Measurements from ENCODE around the gene PRSS57.

PRSS57 gene

DNA sequence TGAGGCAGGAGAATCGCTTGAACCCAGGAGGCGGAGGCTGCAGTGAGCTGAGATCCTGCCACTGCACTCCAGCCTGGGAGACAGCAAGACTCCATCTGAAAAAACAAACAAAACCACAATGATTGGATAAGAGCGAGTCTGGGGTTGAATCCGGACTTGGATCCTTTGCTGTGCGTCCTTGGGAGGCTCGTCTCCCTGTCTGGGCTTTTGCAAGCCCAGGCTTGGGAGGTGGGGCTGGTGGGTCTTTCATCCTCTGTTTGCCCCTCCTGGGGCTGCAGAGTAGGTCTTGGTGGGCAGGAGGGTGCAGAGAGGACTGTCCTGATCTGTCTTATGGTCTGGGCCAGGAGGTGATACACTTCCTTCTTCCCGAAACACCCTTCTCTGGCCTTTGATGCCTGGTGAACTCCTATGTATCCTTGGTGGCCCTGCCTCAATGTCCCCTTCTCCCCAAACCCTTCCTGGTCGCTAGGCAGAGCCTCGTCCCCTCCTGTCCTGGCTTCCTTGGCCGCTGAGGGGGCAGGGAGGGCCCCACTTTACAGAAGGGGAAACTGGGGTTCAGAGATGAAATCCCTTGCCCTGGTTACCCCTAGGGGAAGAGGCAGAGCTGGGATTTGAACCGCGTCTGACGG is 30.3 kb upstream of the PRSS57 start:
- intact Hi-C loops (cut with DNase I) = no loop called here
- DNase-seq = no peak

DNA sequence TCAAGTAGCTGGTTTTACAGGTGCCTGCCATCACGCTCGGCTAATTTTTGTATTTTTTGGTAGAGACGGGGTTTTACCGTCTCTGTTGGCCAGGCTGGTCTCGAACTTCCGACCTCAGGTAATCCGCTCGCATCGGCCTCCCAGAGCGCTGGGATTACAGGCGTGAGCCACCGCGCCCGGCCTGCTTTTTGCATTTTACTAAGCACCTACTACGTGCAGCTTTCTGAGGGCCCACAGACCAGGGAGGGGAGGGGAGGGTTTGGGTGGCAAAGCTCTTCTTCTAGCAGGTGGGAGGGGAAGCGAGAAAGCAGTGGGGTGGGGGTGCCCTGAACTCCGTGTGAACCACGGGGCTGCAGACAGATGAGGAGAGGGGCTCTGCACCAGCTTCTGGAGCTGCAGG is 28.5 kb upstream of the PRSS57 start:
- intact Hi-C loops (cut with DNase I) = no loop called here
- DNase-seq = no peak

DNA sequence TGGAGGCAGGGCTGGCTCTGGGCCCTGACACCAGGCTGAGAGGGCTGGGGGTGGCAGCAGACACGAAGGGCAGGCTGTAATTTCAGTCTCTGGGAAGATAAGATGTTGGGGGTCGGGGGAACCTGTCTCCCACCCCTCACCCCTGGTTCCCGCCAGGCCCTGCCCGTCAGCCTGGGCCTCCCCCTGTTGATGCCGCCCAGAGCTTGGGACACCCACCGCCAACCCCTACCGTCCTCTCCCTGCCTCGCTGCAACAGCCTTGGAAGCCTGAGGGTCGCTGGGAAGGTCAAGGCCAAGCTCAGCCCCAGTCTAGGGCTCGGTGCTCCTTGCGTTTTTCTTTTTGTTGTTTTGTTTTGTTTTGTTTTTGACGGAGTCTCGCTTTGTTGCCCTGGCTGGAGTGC is 28.0 kb upstream of the PRSS57 start:
- DNase-seq = no peak
- intact Hi-C loops (cut with DNase I) = no loop called here

DNA sequence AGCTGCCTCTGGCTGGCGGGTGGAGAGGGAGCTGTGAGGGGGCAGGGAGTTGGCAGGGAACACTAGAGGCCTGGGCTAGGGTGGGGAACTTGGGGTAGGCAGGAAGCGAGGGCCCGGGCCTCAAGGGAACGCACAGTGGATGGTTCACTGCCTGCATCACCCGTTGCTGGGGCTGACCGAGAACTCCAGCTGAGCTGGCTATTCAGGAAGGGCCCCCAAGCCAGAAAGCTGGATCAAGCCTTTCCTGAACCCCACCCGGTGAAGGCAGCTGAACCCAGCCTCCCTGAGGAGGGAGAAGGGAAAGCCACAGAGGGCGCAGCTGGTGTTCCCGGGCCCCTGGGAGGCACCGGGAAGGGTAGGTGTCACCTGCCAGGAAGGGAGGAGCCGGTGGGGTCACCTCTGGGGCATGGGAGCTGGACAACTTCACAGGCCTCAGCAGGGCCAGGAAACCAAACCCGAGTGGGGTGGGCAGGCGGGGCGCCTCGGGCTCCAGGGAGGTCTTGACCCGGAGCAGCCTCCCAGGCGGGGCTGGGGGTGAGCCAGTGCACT is 27.4 kb upstream of the PRSS57 start:
- DNase-seq = no peak
- intact Hi-C loops (cut with DNase I) = no loop called here

DNA sequence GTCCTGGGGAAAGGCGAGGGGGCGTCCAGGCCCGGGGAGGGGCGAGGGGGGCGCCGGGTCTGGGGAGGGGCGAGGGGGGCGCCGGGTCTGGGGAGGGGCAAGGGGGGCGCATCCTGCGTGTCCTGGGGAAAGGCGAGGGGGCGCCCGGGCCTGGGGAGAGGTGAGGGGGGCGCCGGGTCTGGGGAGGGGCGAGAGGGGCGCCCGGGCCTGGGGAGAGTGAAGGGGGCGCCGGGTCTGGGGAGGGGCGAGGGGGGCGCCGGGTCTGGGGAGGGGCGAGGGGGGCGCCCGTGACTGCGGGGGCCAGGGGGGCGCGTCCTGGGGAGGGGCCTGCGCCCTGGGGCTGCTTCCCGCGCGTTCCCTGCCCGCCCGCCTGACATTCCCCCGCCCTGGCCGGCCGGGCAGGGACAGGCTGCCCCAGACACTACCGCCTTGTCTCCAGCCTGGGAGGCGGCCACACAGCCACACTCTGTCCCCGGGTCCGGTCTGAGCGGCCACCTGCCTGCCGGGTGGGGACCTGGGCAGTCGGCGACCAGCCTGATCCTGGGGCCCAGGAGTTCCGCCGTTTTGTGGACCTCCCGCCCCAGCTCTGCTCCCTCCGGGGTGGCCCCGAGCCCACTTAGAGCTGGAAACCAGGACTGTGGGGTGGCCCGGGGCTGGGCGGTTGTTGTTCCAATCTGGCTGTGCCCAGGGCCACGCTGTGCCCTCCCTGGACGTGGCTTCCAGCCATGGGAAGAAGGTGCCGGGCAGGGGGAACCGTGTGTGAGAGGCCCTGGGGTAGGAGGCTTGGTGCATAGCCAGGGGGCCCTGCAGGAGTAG is 25.3 kb upstream of the PRSS57 start:
- DNase-seq = peak; percentile 61 to 96 (median 74)

DNA sequence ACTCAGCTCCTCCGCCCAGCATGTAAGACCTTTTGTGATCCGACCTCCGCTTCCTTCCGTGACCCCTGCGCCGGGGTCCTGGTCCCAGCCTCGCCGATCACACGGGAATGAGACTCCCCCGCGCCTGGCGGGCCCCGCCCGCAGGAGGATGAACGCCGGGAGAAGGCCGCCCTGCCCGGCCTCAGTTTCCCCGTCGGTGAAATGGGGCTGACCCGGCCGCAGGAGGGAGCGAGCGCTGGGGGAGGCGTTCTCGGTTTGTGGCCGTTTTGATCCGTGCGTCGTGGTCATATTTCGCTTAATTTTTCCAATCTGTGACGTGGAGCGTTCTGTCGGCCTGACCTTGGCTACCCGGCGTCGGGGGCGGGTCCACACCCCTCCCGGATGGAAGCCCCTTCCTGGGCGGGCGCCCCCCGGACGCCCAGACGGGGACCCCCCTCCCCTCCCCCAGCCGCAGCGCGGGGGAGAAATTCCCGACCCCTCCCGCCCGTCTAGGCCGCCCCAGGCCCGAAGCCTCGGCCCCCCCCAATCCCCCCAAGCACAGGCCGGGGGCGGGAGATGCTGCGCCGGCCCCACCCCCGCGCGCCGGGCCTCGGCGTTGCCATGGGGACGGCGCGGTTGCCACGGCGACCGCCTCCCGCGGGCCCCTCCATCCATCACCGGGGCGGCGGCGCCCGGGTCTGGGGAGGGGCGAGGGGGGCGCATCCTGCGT is 24.5 kb upstream of the PRSS57 start:
- intact Hi-C loops (cut with DNase I) = no loop called here
- DNase-seq = peak in 9 of 10 donors; percentile 37 to 95 (median 63)

More for the DNA sequence above, 25.3 kb upstream of the PRSS57 start:
- intact Hi-C loops (cut with DNase I) = no loop called here

DNA sequence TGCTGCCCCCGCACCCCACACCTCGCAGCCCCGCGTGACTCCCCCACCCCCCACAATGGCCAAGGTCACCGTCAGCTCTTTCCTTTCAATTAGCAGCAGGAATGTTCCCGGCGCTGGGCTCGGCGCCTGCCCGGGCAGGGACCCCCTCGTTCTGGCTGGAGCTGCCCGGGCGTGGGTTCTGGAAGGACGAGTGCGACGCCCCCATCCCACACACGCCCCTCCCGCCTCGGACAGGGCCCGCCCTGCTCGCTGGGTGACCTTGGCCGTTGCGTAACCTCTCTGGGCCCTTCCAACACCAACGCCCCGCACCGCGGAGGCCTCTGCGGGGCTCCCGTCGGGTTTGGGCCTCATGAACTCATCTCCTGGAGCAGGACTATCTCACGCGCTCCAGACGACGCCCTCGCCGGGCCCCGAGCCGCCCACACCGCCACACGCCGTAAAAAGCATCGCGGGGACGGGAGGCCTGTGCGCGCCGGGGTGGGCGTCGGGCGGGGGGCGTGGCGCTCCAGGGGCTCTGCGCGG is 23.8 kb upstream of the PRSS57 start:
- peak in 7 of 10 donors; percentile 46 to 91 (median 50) for DNase-seq
- intact Hi-C loops (cut with DNase I) = no loop called here

DNA sequence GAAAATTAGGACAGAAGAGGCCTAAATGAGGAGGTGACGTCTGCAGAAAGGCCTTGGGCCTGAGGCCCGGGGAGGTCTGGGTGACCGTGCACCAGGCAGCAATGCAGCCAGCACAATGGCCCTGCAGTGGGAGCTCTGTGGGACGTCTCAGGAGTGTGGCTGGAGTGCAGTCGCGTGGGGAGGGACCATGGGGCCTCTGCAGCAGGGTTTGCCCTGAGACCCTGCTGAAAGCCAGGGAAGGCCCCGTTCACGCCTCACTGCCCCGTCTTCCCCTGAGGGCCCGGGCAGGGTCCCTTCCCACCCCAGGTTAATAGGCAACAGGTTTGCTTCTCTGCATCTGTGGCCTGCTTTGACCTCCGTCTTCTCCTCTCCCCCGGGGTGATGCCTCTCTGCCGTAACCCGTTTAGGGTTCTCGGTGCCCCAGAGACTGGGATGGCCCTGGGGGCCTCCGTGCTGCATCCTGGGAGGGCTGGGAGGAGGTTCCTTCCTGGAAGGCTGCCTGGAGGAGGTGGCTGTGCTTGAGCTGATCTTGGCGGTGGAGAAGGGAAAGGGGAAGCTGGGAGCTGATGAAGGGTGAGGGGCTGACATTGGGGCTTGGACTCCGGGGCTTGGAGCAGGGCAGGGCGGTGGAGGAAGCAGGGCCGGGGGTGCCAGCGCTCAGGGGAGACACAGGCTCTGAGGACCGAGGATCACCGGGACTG is 23.1 kb upstream of the PRSS57 start:
- intact Hi-C loops (cut with DNase I) = no loop called here
- peak in 1 of 10 donors; percentile 11 for DNase-seq

DNA sequence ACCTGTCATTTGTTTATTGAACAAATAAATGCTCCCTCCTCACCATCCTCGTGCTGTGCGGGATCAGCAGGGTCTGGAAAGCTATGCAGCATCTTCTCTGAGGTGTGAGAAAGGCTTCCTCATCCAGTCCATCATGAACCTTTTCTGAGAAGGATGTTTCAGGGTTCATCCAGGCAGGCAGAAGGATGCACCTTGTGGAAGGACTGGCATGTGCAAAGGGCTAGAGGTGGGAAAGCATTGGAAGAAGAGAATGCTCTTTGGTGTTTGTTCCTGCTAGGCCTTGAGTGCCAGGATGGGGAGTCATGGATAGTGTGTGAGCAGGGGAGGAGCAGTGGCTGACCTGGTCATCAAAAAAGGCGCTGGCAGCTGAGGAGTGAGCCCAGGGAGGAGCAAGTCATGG is 20.1 kb upstream of the PRSS57 start:
- intact Hi-C loops (cut with DNase I) = no loop called here
- DNase-seq = no peak

DNA sequence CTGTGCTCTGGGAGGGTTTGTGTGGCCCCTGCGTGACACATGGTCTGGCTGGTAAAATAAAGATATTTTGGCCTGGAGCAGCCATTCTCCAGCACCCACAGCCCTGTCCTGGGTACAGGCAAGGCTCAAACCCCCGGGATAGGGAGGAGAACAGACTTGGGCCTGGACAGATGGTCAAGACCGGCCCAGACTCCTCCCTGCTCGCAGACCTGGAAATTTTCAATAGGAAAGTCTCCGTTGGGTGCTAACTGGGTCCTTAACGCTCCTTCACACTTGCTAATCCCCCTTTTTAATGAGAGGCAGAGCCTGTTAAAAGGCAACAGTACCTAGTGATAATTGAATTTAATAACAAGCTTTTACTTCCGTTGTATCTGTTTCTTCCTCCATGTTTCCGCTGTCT is 16.0 kb upstream of the PRSS57 start:
- DNase-seq = no peak
- intact Hi-C loops (cut with DNase I) = no loop called here

DNA sequence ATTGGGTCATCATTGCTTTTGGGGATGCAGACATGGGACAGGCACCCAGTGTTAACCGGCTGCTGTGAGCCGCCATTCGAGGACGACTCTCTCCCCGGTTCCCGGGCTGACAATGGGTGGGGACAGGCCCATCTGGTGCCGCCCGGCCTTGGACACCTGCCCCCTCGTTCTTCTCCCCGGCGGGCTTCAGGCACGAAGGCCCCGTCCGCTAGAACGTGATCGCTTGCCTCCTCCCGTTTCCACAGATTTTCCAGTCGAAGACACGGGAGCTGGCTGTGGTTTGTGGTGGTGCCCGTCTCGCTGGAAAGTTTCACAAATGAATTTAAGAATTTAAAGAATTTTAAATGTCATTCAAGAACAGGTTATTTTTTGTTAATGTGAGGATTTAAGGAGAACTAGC is 15.5 kb upstream of the PRSS57 start:
- no peak for DNase-seq
- intact Hi-C loops (cut with DNase I) = no loop called here

DNA sequence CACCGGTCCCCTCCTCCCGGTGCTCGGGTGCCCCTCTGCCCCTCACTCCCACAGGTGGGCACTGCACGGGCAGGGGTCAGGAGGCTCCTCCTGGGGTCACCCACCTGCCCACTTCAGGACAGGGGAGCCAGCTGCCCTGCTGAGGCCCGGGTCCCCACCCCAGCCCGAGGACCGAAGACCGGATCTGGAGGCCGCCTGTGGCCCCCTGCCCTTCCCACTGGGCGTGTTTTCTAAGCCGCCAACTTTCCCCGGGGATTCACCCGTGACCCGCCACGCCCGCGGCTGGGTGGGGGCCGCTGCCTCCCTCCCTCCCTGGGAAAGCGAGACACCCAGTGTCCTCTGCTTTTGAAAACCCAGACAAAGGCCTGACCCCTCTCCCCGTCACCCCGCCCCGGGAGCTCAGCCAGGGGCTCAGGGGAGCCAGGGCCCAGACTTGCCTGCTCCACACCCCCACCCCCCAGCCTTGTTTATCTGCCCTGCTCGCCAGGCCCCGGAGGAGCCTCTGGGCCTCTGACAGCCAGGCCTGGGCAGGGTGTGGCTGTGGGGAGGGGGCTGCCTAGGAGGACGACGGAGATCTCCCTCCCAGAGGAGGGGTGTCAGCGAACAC is 14.8 kb upstream of the PRSS57 start:
- intact Hi-C loops (cut with DNase I) = no loop called here
- no peak for DNase-seq

DNA sequence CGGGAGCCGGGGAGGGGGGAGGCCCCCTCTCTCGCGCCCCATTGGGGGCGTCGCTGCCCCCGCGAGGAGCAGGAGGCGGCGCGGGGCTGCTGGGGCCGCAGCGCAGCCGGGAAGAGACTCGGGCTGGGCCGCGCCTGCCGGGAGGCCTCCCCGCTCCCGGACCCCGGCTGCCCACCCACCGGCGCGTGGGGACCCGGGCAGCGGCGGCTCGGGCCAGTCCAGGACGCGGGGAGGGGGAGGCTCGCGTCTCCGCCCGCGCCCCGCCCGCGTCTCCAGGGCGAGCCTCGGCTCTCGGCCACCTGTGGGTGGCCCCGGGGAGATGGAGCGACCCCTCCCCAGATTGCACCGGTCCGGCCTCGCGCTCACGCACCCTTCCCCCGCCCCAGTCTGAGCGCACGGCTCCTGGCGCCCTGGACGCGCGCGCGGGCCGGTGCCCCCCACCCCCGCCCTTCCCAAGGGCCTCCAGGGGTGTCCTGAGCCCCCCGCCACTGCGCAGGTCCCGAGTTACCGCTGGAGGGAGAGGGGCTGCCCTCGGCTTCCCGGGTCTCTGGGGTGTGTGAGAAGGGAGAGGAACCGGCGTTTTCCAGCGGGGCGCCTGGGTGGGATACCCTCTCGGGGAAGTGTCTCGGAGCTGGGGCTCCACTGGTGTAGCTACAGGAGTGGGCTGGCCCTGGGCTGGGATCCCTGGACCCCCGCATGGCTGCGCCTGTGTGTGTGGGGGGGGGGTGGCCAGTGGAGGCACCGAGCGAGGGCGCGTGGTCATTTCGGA is 14.1 kb upstream of the PRSS57 start:
- no peak for DNase-seq
- intact Hi-C loops (cut with DNase I) = no loop called here

DNA sequence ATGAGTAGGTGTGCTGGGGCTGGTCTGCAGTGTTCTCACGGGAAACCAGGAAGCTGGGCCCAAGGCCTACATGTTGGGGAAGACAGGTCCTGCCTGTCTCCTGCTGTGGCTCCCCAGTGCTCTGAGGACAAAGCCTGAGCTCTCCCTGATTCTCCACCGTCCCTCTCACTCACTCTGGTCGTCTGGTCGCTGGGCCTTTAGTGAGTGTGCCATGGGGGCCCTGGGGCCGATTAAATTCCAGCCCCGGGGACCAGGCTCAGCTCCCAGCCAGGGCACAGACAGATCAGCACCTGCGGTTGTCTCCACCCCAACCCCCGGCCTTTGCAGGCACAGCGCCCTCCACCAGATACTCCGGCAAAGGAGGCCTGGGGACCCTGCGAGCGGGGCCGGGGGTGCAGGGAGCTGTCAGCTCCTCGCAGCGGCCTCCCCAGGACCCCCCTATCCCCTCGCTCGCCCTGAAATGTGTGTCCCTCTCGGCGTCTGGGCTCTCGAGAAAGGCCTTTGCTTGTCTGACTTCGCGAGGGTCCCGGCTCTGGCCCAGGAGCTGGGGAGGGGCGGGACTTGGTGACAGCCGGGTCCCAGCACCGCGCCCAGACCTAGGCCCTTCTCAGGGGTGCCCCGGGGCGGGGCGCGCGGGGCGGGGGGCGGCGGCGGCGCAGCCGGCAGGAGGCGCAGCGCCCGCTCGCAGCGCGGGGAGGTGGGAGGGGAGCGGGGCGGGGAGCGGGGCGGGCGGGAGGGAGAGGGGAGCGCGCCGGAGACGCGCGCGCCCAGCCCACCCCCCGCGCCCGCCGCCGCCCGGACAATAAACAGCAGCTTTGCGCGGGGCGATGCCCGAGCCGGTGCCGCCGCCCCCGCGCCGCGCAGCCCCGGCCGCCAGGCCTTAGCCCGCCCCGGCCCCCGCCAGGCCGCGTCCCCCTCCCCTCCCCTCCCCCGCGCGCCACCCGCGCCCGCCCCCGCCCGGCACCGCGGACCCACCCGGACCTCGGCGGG is 13.2 kb upstream of the PRSS57 start, which contains the start of gene PALM:
Gene PALM, plus strand, starts transcription at position 782 of the 990 bp plus-strand sequence. CDS start 212 bp downstream, outside the sequence.
- intact Hi-C loops (cut with DNase I) = no loop called here
- peak in 2 of 10 donors; percentile 35 to 47 for DNase-seq

DNA sequence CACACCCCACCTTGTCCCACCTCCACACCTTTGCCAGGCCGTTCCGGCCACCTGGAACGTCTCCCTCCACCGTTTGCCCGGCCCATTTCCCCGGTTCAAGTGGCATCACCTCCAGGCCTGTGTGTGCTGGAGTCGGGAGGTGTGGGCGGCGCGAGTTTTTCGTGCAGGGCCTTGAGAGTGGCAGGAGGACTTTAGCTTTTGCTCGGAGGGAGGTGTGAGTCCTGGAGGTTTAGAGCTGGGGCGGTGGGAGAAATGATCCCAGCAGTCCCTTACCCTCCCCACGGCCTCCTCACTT is 9.1 kb upstream of the PRSS57 start:
- intact Hi-C loops (cut with DNase I) = no loop called here
- no peak for DNase-seq

DNA sequence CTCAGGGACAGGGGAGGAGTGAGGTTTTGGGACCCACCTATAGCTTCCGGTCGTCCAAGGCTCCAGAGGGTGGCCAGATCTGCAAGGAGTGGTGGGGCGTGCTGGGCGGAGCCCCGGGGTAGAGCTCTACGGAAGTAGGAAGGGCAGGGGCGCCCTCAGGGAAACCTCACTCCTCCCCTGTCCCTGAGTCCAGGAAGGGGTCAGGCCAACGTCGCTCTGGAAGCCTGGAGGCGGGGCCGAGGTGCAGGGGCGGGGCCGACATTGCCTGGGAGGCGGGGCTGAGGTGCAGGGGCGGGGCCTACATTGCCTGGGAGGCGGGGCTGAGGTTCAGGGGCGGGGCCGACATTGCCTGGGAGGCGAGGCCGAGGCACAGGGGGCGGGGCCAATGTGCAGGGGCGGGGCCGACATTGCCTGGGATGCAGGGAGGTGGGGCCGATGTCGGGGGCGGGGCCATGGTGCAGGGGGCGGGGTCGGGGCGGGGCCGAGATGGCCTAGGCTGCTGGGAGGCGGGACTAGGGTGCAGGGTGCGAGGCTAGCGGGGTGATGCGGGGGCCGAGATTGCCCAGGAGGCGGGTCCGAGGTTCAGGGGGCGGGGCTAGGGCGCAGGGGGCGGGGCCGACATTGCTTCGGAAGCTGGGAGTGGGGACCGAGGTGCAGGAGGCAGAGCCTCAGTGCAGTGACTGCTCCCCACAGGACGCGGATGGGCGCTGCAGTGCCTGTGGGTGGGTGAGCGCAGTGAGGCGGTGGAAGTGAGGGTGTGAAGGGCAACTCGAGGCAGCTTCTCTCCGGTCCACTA is 8.6 kb upstream of the PRSS57 start:
- DNase-seq = peak in 3 of 10 donors; percentile 60 to 92 (median 86)
- intact Hi-C loops (cut with DNase I) = no loop called here

DNA sequence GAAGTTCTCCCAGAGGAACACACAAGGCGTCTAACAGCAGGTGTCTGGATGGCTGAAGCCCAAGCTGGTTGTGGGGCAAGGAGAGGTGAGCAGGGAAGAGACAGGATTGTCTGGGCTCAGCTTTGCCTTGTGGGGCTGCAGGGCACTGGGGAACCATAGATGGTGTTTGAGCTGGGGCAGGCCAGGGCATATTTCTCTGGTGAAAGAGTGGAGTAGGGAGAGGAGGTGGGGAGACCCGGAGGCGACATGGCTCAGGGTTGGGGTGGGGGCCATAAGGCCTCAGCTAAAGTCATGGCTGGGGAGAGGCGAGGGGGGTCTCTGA is 8.0 kb upstream of the PRSS57 start:
- no peak for DNase-seq
- intact Hi-C loops (cut with DNase I) = no loop called here

All from posterior cingulate gyrus (tissue), 11 donors.